GM12878 (cell line): ENCODE data around the gene IL36G. TPM values are rescaled to one million over a fixed set of nuclear protein-coding genes. Genes with fewer than 3 reads are reported as not detected.

ENCODE experiments used
- ATAC-seq: fragments of 200-7000 bp; cut with Tn5 transposase; 3 replicates; pipeline ENCODE4 v1.9.1; 2020; ENCODE audit warnings: mild to moderate bottlenecking, moderate library complexity
- BruUV-seq: library from RNA; stranded (reverse); fragments of 400-500 nt; replicated peaks from 2 replicates; lab custom pipeline; 2021; lab: Mats Ljungman, UMichigan
- CTCF ChIA-PET: fragments of 300-600 bp; sonication (Branson Sonifier 250); formaldehyde crosslinking; extraction: SDS; loops from one replicate; lab custom pipeline; 2021; ENCODE audit warnings: inconsistent platforms; lab: Yijun Ruan, JAX
- POLR2A ChIA-PET: fragments of 350-600 bp; formaldehyde crosslinking; extraction: SDS; loops from one replicate; lab custom pipeline; 2021; ENCODE audit warnings: inconsistent platforms; lab: Charles Lee
- RAD21 ChIA-PET: fragments of 300-600 bp; sonication (Branson Sonifier 250); formaldehyde crosslinking; loops from one replicate; lab custom pipeline; 2023; ENCODE audit warnings: antibody characterized with exemption; ENCODE audit not compliant: unreplicated experiment; lab: Charles Lee
- SMC1A ChIA-PET: fragments of 300-600 bp; sonication (Branson Sonifier 250); formaldehyde crosslinking; loops from one replicate; lab custom pipeline; 2023; ENCODE audit not compliant: unreplicated experiment, uncharacterized antibody; lab: Charles Lee
- DNase-seq: peaks from one replicate; pipeline ENCODE4 v3.0.0-alpha.2; 2011; ENCODE audit warnings: low read depth, low spot score
- FAIRE-seq: peaks from 3 replicates; lab custom pipeline; 2011; peaks lifted over from hg19 to GRCh38; lab: Jason Lieb, UNC
- H2AFZ ChIP-seq: 2 replicates; pipeline ENCODE4 v1.6.0; 2011; ENCODE audit warnings: low read depth, low read length, control low read depth; ENCODE audit not compliant: control insufficient read depth
- H3K27ac ChIP-seq: 2 replicates; pipeline ENCODE4 v1.5.1; 2011; ENCODE audit warnings: control low read depth; ENCODE audit not compliant: control insufficient read depth, insufficient read depth
- H3K27me3 ChIP-seq, 2 experiments: replicated peaks in 1 of 2; 2 replicates each; pipeline versions ENCODE4 v1.6.0 to v1.6.1; 2011; ENCODE audit warnings: low read length in 1 of 2; ENCODE audit not compliant: control insufficient read depth in 2 of 2, insufficient read depth in 2 of 2
- H3K36me3 ChIP-seq, 2 experiments: 2 replicates each; pipeline ENCODE4 v1.5.1; 2011; ENCODE audit warnings: low read length in 1 of 2; ENCODE audit not compliant: control insufficient read depth in 2 of 2, insufficient read depth in 2 of 2
- H3K4me1 ChIP-seq: 2 replicates; pipeline ENCODE4 v1.6.1; 2011; ENCODE audit warnings: mild to moderate bottlenecking, low read length, moderate library complexity, mixed read lengths; ENCODE audit not compliant: control insufficient read depth, insufficient read depth
- H3K4me2 ChIP-seq: 2 replicates; pipeline ENCODE4 v1.6.0; 2011; ENCODE audit warnings: control low read depth; ENCODE audit not compliant: control insufficient read depth, insufficient read depth
- H3K4me3 ChIP-seq: fragments of 200-600 bp; sonication (generic); 2 replicates; pipeline ENCODE4 v1.5.1; 2016
- H3K79me2 ChIP-seq: 2 replicates; pipeline ENCODE4 v1.6.0; 2011; ENCODE audit warnings: low read length; ENCODE audit not compliant: control insufficient read depth, insufficient read depth
- H3K9ac ChIP-seq: 2 replicates; pipeline ENCODE4 v1.8.0; 2011; ENCODE audit warnings: low read length, control low read depth, mixed read lengths; ENCODE audit not compliant: control insufficient read depth, insufficient read depth
- H3K9me3 ChIP-seq: replicated peaks from 3 replicates; pipeline ENCODE4 v1.5.1; 2011; ENCODE audit warnings: mild to moderate bottlenecking, low read length; ENCODE audit not compliant: control insufficient read depth, insufficient read depth
- H4K20me1 ChIP-seq: 2 replicates; pipeline ENCODE4 v1.6.0; 2011; ENCODE audit not compliant: control insufficient read depth, insufficient read depth
- CTCF ChIP-seq, 3 experiments: IDR thresholded peaks in 2 of 3; conservative IDR thresholded peaks in 1 of 3; 2 replicates each; pipeline ENCODE4 v1.5.1; 2011; ENCODE audit warnings: low read depth in 3 of 3, low read length in 3 of 3, mild to moderate bottlenecking in 3 of 3, control low read depth in 2 of 3, moderate library complexity in 2 of 3, inconsistent platforms in 1 of 3, mixed read lengths in 1 of 3; ENCODE audit not compliant: control insufficient read depth in 2 of 3, insufficient read depth in 1 of 3; ENCODE audit errors: extremely low read depth in 1 of 3
- EED ChIP-seq: sonication (generic); IDR thresholded peaks from 2 replicates; pipeline ENCODE4 v1.6.1; 2016; ENCODE audit warnings: antibody characterized with exemption, low read depth
- ELK1 ChIP-seq: IDR thresholded peaks from 2 replicates; pipeline ENCODE4 v1.6.1; 2012; ENCODE audit warnings: low read depth, low read length, improper control_type of control experiment
- FOXK2 ChIP-seq: fragments of 450-650 bp; IDR thresholded peaks from 2 replicates; pipeline ENCODE4 v1.6.1; 2017; ENCODE audit warnings: mild to moderate bottlenecking, moderate library complexity
- GATAD2B ChIP-seq: fragments of 450-650 bp; conservative IDR thresholded peaks from 2 replicates; pipeline ENCODE4 v1.6.1; 2017; ENCODE audit warnings: low read depth, mild to moderate bottlenecking, moderate library complexity
- MLLT1 ChIP-seq: fragments of 450-650 bp; IDR thresholded peaks from 2 replicates; pipeline ENCODE4 v1.6.1; 2016; ENCODE audit warnings: mild to moderate bottlenecking
- MTA2 ChIP-seq: fragments of 450-650 bp; IDR thresholded peaks from 2 replicates; pipeline ENCODE4 v1.6.1; 2016; ENCODE audit warnings: low read depth, mild to moderate bottlenecking, moderate library complexity
- MXI1 ChIP-seq: fragments of 150-350 bp; IDR thresholded peaks from 2 replicates; pipeline ENCODE4 v1.6.1; 2011; ENCODE audit warnings: low read depth, mild to moderate bottlenecking, inconsistent platforms, low read length, improper control_type of control experiment
- PML ChIP-seq: IDR thresholded peaks from 2 replicates; pipeline ENCODE4 v1.6.1; 2012; ENCODE audit warnings: low read length, inconsistent platforms
- REST ChIP-seq: IDR thresholded peaks from 2 replicates; pipeline ENCODE4 v1.6.1; 2012; ENCODE audit warnings: mild to moderate bottlenecking, low read depth, low read length
- SMAD1 ChIP-seq: fragments of 450-650 bp; IDR thresholded peaks from 2 replicates; pipeline ENCODE4 v1.6.1; 2018; ENCODE audit warnings: mild to moderate bottlenecking, low read depth; ENCODE audit not compliant: partially characterized antibody
- STAT1 ChIP-seq: fragments of 450-650 bp; conservative IDR thresholded peaks from 2 replicates; pipeline ENCODE4 v1.6.1; 2014; ENCODE audit warnings: antibody characterized with exemption, mild to moderate bottlenecking
- TCF12 ChIP-seq: IDR thresholded peaks from 2 replicates; pipeline ENCODE4 v1.6.1; 2011; ENCODE audit warnings: low read depth, mild to moderate bottlenecking, low read length
- WRNIP1 ChIP-seq: IDR thresholded peaks from 2 replicates; pipeline ENCODE4 v1.6.1; 2011; ENCODE audit warnings: low read depth, low read length, improper control_type of control experiment, borderline replicate concordance
- ZBED1 ChIP-seq: IDR thresholded peaks from 2 replicates; pipeline ENCODE4 v1.6.1; 2016; ENCODE audit warnings: borderline replicate concordance
- WGBS: methylation state at CpG from one replicate; pipeline ENCODE4 v1.1.6; 2016; ENCODE audit warnings: low lambda C conversion rate; ENCODE audit not compliant: insufficient replicate concordance, insufficient coverage; ENCODE audit errors: missing lambda C conversion rate; 5-methylcytosine and 5-hydroxymethylcytosine counted together
- in situ Hi-C: fragments of 300-500 bp; cut with MboI; formaldehyde crosslinking; loops from 9 replicates; pipeline ENCODE4 v1.14.3; 2018; ENCODE audit warnings: mixed read lengths
- intact Hi-C: fragments of 100-400 bp; cut with micrococcal nuclease; formaldehyde crosslinking; loops from one replicate; pipeline ENCODE4 v1.14.2; 2022; ENCODE audit not compliant: unreplicated experiment
- polyA plus RNA-seq, 11 experiments: library from polyadenylated mRNA; depleted of rRNA in 4 of 11; unstranded in 6 of 11; stranded (reverse) in 5 of 11; fragments of >200 nt; fragmentation: Nextera tagmentation in 4 of 11; fragmentation: Illumina TruSeq in 1 of 11; extraction: Ambion mirVana in 4 of 11; extraction: Trizol in 1 of 11; gene quantifications; 1 replicate in 1 of 11; 2 replicates in 10 of 11; pipeline versions ENCODE4 v1.2.1 to v1.2.3, GENCODE V29; 2011 to 2016; ENCODE audit warnings: inconsistent platforms in 2 of 11, missing spikeins in 2 of 11, low read depth in 1 of 11
- total RNA-seq, 4 experiments: library from RNA; depleted of rRNA in 3 of 4; stranded (reverse); fragments of >200 nt in 3 of 4; fragmentation: Illumina TruSeq in 1 of 4; extraction: Trizol in 1 of 4; gene quantifications; 2 replicates each; pipeline versions ENCODE4 v1.2.1 to v1.2.3, GENCODE V29; 2013 to 2021

The IL36G gene
- total and polyA plus RNA-seq, 10 of the 15 experiments (the other 5 are each of a cell fraction or from before 2014, with no cell fraction given): 0.10 TPM; not detected in 9

- H3K4me1 ChIP-seq: no peaks in the 10 kb centered on the region
- no peak overlapping the region for H3K4me3 ChIP-seq
- no peak for ATAC-seq
- no peak overlapping the region for H3K27ac ChIP-seq
- WGBS: 46% methylated on average over 2 of the region's 2 CpGs
- POLR2A ChIA-PET: no interaction called here
- H3K9me3 ChIP-seq: no peaks in the 10 kb centered on the region; the same call in 1 of the 3 replicates
- H4K20me1 ChIP-seq: no peaks in the 10 kb centered on the region
- FAIRE-seq: no peak
- BruUV-seq: no TSS peak
- no peak overlapping the region for H2AFZ ChIP-seq
- no peak overlapping the region for H3K4me2 ChIP-seq
- DNase-seq: no peak
- in situ Hi-C loops: no loop called here
- RAD21 ChIA-PET: no interaction called here
- no peak overlapping the region for H3K9ac ChIP-seq
- no peaks in the 10 kb centered on the region for H3K36me3 ChIP-seq
- CTCF ChIA-PET: no interaction called here
- no peaks in the 10 kb centered on the region for H3K27me3 ChIP-seq
- SMC1A ChIA-PET: no interaction called here
- no peaks in the 10 kb centered on the region for H3K79me2 ChIP-seq
- intact Hi-C loops: no loop called here
- TF ChIP-seq SMAD1 (no peak), ELK1 (no peak), TCF12 (no peak), ZBED1 (no peak), REST (no peak), STAT1 (no peak), PML (no peak), CTCF (IDR thresholded peaks at IDR 0.05 in 2 of 3, conservative IDR thresholded peaks at IDR 0.05 in 1 of 3; ENCODE audit: control insufficient read depth in 2 of 3, extremely low read depth in 1 of 3, insufficient read depth in 1 of 3, low read depth in 3 of 3, low read length in 3 of 3) (no peak), EED (no peak), MXI1 (no peak), FOXK2 (no peak), MTA2 (no peak), MLLT1 (no peak), WRNIP1 (no peak), GATAD2B (no peak)
These were observed 16.8 kb downstream of the IL36G start for GRCh38 chr2:112994648-112995047.
